Frontal cortex (tissue), 4 donors: ENCODE measurements around the gene TMEM255A. TPM values are rescaled to one million over a fixed set of nuclear protein-coding genes. Genes with fewer than 3 reads are reported as not detected.

ENCODE experiments used
- DNase-seq, 2 donors: peaks; one replicate each; pipeline ENCODE4 v3.0.0; 2012; ENCODE audit warnings: low spot score in 2 of 2
- FAIRE-seq: peaks from 2 replicates; lab custom pipeline; 2012; peaks lifted over from hg19 to GRCh38; lab: Jason Lieb, UNC
- total RNA-seq: library from RNA; depleted of rRNA; stranded (reverse); fragments of >200 nt; gene quantifications from one replicate; pipeline ENCODE4 v1.2.3, GENCODE V29; 2014
- donor health status: control.
- donor health status: control.
- donor health status: control.

The TMEM255A gene
- total RNA-seq, 1 donor from 2014 or later, result 1.6 TPM

DNA sequence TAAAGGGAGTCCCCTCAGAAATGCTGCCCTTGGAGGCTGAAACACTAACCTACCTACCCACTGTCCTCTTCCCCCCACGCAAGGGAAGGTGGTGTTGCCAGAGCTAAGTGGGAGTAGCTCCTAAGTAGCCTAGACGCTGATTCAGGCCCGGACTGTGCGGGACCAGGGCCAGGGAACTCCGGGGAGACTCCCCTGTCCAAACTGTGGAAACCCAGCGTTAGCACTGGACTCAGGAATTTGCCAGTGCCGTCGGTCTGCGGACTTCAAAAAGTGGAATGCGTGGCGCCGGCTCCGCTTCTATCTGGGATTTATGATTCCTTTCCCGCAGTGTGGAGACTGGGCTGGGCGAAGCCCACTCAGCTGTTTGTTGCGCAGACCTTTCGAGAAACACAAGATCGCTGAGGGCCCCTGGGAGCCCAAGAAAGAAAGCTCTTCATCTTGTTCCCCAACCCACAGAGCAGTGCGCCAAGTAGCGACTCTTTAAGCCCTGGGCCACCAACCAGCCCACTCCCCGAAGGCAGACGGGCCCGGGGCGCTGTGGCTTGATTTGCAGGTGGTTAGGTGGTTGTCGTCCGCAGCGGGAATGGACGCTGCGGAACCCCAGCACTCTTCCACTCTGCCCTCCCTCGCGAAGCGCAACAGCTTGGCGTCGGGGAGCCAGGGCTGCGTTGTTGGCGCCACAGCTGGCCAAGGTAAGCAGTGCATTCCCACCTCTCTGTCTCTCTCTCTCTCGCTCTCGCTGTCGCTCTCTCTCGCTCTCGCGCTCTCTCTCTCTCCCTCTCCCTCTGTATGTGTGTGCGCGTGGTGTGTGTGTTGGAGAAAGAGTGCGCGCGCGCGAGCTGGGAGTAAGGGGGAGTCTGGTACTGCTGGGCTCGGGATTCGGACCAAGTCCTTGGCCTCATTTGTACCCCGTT lies 2.0 kb downstream of the TMEM255A start:
- DNase-seq, result no peak
- no peak for FAIRE-seq

DNA sequence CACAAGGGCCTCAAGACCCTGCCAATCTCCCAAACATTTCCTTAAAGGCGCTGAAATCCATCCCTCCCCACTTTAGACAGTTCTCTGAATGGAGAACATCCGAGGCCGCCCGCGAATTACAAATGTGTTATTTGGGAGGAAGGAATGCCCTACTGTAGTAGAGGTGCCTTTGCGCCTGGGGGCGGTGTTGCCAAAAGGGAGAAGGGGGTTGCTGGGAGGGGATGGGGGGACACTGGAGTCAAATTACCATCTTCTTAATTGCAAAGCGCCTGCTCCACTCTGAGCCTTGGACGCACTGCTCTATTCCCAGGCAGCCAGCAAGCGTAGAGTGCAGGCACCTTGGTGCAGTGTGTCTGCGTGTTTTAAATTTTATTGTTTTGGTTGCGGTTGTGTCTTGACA lies 2.7 kb downstream of the TMEM255A start:
- FAIRE-seq (no peak), DNase-seq (no peak)

DNA sequence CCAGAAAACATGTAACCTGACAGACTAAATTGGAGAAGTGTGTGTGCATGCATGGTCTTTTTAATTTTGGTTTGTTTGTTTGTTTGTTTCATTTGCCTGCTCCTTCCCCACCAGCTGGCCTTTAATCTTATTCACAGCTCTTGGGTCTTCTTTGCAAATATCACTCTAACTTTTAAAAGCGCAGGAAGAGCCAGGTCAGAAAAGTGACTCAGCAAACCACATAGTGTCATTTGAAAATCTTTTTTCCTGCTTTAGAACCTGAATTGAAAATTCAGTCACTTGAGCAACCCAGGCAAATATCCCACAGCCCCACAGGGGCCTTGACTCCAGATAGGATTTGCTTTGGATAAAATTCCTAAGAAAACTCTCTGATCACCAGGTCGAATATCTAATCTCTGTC lies 4.6 kb downstream of the TMEM255A start:
- FAIRE-seq (no peak), DNase-seq (no peak)

DNA sequence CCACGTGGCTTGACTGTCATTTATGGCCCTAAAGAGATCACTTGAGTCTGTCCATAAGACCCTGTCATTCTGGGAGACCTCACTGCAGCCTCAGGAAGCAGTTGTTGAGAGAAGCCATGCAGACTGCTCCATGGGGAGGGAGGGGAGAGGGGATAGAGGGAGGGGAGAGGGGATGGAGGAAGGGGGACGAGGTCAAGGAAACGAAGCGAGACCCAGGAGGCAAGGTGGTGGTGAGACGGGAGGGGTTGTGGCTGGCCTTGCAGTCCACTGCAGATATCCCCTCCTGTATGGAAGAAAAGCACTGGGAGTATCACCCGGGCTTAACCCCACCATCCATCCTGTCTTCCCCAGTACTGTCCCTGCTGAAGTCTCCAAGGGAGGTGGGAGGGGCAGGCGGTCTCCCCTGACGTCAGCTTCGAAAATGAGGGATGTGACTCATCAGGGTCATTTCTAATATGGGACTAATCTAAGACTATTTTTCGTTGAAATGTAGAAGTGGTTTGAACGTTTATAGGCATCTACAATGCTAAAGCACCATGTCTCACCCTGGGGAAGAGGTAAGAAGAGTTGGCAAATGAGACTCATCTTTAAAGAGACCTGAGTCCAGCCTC lies 5.6 kb downstream of the TMEM255A start:
- DNase-seq, result no peak
- no peak for FAIRE-seq

DNA sequence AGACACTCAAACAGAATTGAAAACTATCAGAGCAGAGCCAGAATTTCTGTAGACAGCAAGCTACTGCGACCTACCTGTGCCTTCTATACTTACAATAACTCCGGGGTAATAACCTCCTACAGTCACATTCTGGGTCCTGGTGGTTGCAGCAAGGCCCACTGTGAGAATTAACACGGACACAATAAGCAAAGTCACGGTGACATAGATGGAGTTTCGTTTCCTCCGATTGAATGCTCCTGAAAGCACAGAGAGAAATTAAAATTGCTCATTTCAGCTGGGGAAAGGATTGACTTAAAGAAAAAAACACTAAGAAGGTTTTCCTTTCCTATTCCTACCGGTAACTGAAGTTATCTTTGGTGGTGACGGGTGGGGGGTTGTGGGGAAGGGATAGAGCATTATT lies 7.0 kb downstream of the TMEM255A start:
- FAIRE-seq (no peak), DNase-seq (no peak)

DNA sequence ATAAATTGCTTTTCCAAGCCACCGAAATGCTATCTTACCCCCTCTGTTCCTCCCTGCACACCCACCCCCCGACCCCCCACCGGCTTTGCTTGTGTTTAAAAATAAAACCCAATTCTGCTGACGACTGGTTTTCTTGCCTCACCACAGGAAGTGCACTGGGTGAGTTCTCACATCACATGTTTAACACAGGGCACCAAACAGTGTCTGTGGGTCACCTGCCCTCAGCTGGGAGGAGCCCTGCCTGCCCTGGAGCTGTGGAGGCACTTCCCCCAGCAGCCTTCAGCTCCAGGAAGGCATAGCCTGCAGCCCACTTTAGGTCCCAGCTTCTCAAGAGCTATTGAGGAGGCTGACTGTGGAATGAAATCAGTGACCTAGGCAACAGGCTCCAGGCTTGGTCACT lies 8.8 kb downstream of the TMEM255A start:
- DNase-seq (no peak), FAIRE-seq (no peak)

DNA sequence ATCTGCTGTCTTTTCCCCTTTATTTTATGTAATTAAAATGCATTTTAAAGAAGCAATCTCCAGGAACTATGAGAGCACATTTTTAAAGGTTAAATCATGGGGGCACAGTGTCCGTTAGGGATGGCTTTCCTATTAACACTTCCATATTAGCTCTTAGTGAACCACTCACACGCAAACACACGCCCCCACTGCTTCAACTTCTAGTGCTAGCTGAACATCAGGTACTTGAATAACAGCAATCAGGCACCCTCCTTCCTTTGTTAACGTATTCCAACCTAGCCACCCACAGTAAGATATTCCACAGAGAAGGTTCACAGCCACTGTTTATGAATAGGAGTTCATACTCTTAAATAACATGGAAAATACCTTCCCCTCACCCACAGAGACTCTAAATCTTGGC lies 9.3 kb downstream of the TMEM255A start:
- DNase-seq (no peak), FAIRE-seq (no peak)

DNA sequence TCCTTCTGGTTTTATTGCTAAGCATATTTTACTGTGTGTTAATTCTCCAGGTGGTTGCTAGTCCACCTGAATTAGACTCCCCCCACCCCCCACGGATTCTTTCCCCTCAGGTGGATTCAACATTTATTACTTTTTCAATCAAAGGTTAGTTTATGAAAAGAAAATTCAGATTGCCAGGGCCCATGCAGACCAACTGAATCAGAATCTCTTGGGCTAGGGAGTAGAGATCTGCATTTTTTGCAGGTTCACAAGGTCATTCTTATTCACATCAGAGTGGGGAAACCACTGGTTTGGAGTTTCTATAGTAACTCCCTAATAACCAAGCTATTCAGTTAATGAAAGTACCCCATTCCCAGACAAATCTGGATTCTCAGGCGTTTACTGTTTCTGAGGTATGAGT lies 9.8 kb downstream of the TMEM255A start:
- DNase-seq (no peak), FAIRE-seq (no peak)

DNA sequence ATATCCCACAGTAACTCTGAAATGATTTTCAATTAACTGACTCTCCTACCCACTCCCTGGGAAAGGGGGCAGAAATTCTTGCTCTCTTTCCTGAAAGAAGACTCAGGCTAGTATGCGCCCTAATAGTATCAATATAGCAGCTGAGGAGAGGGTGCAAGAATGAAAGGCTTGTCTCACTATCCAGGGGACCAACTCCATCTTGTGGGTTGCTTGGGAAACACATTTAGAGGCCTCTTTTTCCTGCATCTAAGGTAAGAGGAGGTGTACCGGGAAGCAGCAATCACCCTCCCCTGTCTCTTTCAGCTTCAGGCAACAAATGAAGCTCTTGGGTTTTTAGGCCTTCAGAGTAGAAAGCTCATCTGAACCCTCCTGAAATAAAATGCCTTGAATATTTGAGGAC lies 11.3 kb downstream of the TMEM255A start:
- no peak for FAIRE-seq
- no peak for DNase-seq

DNA sequence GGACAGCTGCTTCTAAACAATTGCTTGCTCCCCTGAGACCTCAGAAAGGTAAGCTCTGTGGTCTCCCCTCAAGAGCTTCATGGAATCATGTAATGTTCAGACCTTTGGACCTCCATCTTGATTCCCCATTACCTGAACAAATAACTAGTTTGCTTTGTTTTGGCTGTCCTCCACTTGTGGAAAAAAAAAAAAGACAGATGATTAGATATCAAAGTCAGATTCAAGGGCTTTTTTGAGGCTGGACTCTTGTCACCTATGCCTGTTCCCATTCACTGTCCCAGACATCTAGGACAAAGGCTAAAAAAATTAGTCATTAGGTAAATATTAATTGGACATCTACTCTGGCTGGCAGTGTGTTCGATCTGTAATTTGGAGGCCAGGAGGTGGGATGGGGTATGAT lies 13.3 kb downstream of the TMEM255A start:
- DNase-seq (no peak), FAIRE-seq (no peak)

DNA sequence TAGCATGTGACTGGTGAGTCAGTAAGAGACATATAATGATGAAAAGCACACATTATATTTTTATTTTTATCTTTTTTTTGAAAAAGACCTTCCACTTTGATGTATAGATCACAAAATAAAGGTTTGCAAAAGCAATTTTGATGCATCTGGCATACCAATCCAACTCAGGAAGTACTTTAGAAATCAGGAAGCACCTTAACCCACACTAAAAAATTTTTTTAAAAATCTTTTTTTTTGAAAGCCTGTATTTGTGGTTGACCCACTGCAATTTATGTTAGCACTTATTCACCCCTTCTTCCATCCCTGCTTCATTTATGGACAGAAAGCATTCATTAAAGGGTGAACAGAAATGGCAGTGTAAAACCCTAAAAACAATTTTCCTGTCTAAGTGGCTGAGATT lies 16.6 kb downstream of the TMEM255A start:
- DNase-seq (no peak), FAIRE-seq (no peak)

DNA sequence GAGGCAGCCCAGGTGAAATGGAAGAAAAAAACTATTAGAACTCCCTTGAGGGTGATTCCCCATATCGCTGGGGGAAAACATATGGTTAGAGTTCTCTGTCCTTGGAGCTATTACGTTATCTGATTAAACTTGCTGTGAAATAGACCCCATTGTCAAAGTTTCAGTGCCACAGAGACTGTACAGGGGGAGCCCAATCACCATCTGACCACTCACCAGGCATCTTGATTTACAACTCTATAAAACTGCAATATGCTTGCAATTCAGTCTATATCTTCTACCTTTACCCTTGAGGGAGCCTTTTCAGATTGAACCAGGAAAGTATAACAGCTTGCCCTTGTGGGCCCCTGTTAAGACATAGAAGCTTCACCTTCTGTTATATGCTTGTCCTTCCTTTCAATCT lies 18.2 kb downstream of the TMEM255A start:
- DNase-seq (no peak), FAIRE-seq (no peak)

DNA sequence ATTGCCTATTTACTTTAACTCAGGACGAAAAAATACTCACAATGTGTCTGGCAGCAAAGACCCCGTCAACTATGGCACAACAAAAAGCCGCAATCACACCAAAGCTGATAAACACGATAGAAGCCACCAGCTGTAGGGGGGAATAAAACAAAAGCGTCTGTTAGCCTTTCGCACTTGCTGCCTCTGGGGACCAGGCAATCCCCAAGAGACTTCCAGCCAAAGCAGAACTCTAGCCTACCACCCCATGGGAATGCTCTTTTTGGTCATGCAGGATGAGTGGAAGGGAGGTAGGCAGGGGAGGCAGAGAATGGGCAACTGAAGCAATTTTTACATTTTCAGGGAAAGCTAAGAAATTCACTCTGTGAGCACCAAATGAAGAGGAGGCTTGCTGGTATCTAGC lies 20.1 kb downstream of the TMEM255A start:
- DNase-seq, result no peak
- no peak for FAIRE-seq

DNA sequence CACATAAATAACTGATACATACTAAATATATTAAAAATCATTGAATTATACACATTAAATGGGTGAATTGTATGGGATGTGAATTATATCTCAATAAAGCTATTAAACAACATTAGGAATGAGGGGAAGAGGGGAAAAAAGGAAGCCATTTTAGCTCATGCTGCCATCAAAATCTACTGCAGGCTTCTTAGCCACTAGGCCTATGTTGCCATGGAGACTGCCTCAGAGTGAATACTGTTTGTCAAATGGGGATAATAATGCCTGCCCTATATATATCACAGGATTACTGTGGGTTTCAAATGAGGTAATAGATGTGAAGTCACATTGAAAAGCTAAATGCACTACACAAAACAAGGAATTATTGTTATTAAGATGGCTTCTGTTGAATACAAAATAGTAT lies 21.2 kb downstream of the TMEM255A start:
- DNase-seq (no peak), FAIRE-seq (no peak)

DNA sequence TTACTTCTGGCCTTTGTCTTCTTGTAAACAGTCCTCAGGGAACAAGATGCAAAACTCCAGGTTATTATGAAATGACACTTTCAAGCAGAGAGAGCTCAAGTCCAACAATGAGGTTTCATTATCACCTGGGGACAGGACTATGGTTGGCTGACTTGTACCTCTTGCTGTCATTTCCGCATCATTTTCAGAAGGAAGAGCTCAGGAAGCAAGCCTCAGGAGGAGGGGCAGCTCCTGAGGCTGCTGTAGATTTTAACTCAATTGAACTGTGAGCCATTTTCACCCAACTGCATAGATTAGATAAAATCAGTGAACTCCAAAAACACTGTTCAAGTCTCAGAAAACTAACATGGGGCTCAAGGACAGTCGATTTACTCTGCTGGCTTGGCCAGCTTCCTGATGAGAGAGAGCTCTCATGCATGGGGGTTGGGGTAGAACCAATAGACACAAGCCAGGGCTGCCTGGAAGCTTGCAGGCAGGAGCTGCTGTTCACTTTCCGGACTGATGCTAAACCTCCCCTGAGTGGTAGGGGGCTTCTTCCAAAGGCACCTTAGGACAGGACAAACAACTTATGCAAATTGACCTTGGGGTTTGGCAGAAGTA lies 23.6 kb downstream of the TMEM255A start:
- FAIRE-seq (no peak), DNase-seq (no peak)

DNA sequence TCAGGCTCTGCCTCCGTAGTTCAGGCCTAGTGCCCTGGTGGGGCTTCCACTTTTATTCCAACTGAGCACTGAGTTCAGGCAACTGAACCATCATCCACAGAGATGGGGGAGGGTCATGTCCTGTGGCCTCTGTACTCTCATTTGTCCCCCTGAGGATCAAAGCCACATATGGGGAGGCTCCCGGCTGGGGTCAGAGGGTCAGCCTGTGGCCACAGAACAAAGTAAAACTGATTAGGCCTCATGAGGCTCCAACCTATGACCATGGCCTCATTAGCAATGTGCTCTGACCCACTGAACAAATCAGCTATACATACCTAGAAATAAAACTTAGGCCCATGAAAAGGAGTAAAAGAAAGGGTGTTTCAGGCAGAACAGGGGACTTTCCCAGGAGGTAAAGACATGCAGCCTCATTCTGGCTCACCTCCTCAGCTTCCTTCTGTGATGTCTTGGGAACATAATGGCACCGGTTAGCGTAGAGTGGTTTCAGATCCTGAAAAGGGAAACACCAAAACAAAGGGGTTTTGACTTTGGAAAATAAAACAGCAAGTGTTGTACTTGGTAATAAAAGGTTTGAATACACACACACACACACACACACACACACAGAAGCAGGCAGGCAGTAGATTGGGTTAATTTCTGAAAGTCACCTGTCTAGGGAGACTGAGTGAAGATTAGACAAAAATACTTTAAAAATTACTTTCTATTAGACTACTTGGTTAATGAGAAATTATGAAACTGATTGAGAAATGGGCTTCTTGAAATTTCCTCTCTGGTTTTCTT lies 24.3 kb downstream of the TMEM255A start:
- no peak for FAIRE-seq
- no peak for DNase-seq

DNA sequence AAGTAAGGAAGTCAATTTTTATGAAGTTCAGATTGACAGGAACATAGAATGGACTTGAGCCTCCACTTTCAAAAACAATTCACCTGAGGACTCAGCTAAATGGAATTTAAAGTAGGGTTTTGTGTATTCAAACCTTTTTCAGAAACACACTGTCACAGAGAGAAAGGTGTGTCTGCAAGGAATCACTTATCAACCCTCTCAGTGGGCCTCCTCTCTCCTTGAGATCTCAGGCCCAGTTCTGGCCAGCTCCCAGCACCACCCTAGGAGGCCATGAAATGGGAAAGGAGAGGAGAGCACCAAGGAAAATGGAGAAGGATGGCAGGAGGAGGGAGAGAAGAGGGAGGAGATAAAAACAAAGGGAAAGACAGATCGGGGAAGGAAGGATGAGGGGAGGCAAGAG lies 28.6 kb downstream of the TMEM255A start:
- no peak for FAIRE-seq
- no peak for DNase-seq

DNA sequence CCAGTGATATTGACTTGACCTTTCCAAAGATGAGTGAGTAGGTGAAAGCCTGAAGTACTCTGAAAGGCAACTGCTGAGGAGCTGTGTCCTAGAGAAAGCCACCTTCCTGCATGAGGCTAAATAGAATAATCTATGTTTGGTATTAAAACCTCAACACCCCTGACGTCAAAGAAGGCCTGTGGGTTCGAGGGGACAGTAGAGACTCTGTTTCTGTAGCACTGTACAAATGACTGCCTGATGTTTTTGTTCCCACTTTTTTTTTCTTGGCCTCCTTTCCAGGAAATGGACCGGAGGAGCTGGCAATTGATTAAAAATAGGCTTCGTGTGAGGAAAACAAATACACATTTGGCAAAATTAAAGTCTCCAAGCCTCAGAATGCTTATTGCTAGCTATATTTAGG lies 29.5 kb downstream of the TMEM255A start:
- no peak for DNase-seq
- FAIRE-seq, result no peak

DNA sequence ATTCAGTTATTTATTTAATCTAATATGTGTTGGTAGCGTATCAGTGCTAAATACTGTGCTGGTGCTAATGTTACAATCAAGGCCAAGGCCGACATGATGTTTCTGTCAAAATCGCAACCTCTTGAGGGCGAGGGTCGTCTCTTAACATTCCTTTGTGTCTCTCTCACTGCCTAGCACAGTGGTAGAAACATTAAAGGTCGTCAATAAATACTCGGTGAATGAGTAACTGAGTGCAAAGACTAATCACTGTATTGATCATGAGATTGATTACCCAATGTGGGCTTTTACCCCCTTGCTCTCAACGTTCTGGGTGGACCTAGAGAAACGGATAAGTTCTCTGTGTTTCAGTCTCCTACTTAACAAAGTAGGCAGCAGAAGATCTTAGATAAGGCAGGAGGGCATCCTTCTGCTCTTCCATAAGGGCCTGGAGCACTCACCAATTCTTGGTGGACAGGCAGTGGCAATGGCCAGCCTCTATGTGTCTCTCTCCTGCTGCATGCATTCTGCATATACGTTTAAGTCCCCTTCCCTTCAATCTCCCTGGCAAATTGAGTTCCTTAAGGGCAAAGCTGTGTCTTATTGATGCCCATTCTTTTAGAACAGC lies 30.1 kb downstream of the TMEM255A start:
- FAIRE-seq, result no peak
- no peak for DNase-seq

DNA sequence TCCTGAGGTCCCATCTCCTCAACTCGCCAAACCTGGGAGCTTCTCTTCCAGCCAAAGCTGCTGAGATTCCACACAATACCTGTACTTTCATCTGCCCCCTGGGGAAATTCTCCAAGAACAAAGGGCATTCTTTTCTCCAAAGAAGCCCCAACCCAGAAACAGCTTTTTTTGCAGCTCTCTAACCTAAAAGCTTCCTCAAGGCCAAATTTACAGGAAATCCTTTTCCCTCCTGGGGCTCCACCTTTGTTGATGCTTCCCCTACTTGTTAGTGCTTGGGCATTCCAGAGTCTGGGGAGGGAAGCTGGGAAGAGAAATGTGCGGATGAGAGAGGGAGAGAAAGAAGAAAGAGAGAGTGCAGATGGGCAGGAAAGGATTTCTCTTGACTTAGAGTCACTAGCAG lies 36.3 kb downstream of the TMEM255A start:
- no peak for FAIRE-seq
- no peak for DNase-seq
